Right atrium auricular region (tissue), 2 donors: Measurements from ENCODE around the gene PLAA. TPM values are rescaled to one million over a fixed set of nuclear protein-coding genes. Genes with fewer than 3 reads are reported as not detected.

Source experiments
- DNase-seq: peaks from one replicate; pipeline ENCODE4 v3.0.0-alpha.2; 2019; ENCODE audit warnings: low spot score
- H3K27ac ChIP-seq, 2 donors: fragments of 200-600 bp; sonication (generic); 1 replicate in 1 of 2; 2 replicates in 1 of 2; pipeline ENCODE4 v1.5.1; 2016 to 2019
- H3K27me3 ChIP-seq, 2 donors: fragments of 200-600 bp; sonication (generic); one replicate each; pipeline versions ENCODE4 v1.5.1 to v1.6.0; 2017 to 2019
- H3K36me3 ChIP-seq: fragments of 200-600 bp; sonication (generic); one replicate; pipeline ENCODE4 v1.5.1; 2016
- H3K4me1 ChIP-seq, 2 donors: fragments of 200-600 bp; sonication (generic); one replicate each; pipeline versions ENCODE4 v1.5.1 to v1.6.0; 2017 to 2019
- H3K4me3 ChIP-seq, 2 donors: fragments of 200-600 bp; sonication (generic); 1 replicate in 1 of 2; 2 replicates in 1 of 2; pipeline ENCODE4 v1.5.1; 2017 to 2019; ENCODE audit warnings: mild to moderate bottlenecking in 1 of 2, moderate library complexity in 1 of 2
- H3K9me3 ChIP-seq, 2 donors: fragments of 200-600 bp; sonication (generic); one replicate each; pipeline ENCODE4 v1.5.1; 2019
- CTCF ChIP-seq, 2 donors: fragments of 200-600 bp; sonication (generic); IDR thresholded peaks; one replicate each; pipeline ENCODE4 v1.5.1; 2019; ENCODE audit warnings: antibody characterized with exemption in 2 of 2
- total RNA-seq, 2 donors: library from RNA; depleted of rRNA; stranded (reverse); fragments of >200 nt; gene quantifications; one replicate each; pipeline ENCODE4 v1.1.0, GENCODE V29; 2016

Gene PLAA
- total RNA-seq, 2 donors from 2014 or later: 19.7 to 24.4 TPM

- Histone ChIP-seq H3K27me3 (no peaks in the 10 kb centered on the region), H3K4me3 (no peak overlapping the region), H3K36me3 (no peaks in the 10 kb centered on the region), H3K4me1 (peaks cover 0 to 12% of the 10 kb centered on the region in 2 donors), H3K27ac (no peak overlapping the region), H3K9me3 (no peaks in the 10 kb centered on the region)
- DNase-seq: no peak
- no peak for TF ChIP-seq CTCF (IDR thresholded peaks at IDR 0.05)
Observed at GRCh38 chr9:26973989-26974388, 26.9 kb upstream of the PLAA start.

- no peak for TF ChIP-seq CTCF (IDR thresholded peaks at IDR 0.05)
- H3K36me3 ChIP-seq: no peaks in the 10 kb centered on the region
- no peak overlapping the region for H3K4me3 ChIP-seq
- DNase-seq: no peak
- H3K27ac ChIP-seq: no peak overlapping the region
- H3K4me1 ChIP-seq: peaks cover 0 to 12% of the 10 kb centered on the region in 2 donors
- peaks cover 0 to 5% of the 10 kb centered on the region in 2 donors for H3K9me3 ChIP-seq
- no peaks in the 10 kb centered on the region for H3K27me3 ChIP-seq
Observed at GRCh38 chr9:26971721-26972120, 24.7 kb upstream of the PLAA start.

GRCh38 chr9:26956860-26957233 lies 9.8 kb upstream of the PLAA start:
- H3K4me1 ChIP-seq: peaks cover 0 to 17% of the 10 kb centered on the region in 2 donors
- H3K27me3 ChIP-seq: no peaks in the 10 kb centered on the region
- H3K9me3 ChIP-seq: no peaks in the 10 kb centered on the region
- H3K4me3 ChIP-seq: peak overlapping the region; percentile 52 to 62
- no peaks in the 10 kb centered on the region for H3K36me3 ChIP-seq
- H3K27ac ChIP-seq: peak overlapping the region; percentile 73 to 85
- DNase-seq: no peak
- TF ChIP-seq CTCF (IDR thresholded peaks at IDR 0.05): no peak

GRCh38 chr9:26955921-26956859 lies 9.1 kb upstream of the PLAA start, which contains the start of gene IFT74:
Gene IFT74, plus strand, starts transcription at chr9:26956412. Its CDS starts 5,556 bp downstream, at chr9:26961968.
- TF ChIP-seq CTCF (IDR thresholded peaks at IDR 0.05): no peak
- peaks cover 0 to 17% of the 10 kb centered on the region in 2 donors for H3K4me1 ChIP-seq
- H3K27me3 ChIP-seq: no peaks in the 10 kb centered on the region

GRCh38 chr9:26955222-26955903 lies 8.3 kb upstream of the PLAA start:
- H3K36me3 ChIP-seq: no peaks in the 10 kb centered on the region
- TF ChIP-seq CTCF (IDR thresholded peaks at IDR 0.05): no peak
- H3K4me1 ChIP-seq: peaks cover 0 to 17% of the 10 kb centered on the region in 2 donors
- H3K4me3 ChIP-seq: peak overlapping the region; percentile 52 to 62
- DNase-seq: no peak
- H3K9me3 ChIP-seq: no peaks in the 10 kb centered on the region
- H3K27me3 ChIP-seq: no peaks in the 10 kb centered on the region
- peak overlapping the region; percentile 73 to 85 for H3K27ac ChIP-seq

More at GRCh38 chr9:26955921-26956859, 9.1 kb upstream of the PLAA start, which contains the start of gene IFT74:
- peak; percentile 99 for DNase-seq
- Histone ChIP-seq H3K36me3 (no peaks in the 10 kb centered on the region), H3K4me3 (peak within 1 kb of the TSS; percentile 52 to 62), H3K27ac (peak within 1 kb of the TSS; percentile 73 to 85), H3K9me3 (no peaks in the 10 kb centered on the region)
